NCI-H1048 (cell line): ENCODE measurements around the gene ANKH.
A peak's percentile ranks its signal among the peaks of the same experiment; 100 is the strongest.

Experiments used
- DNase-seq: peaks from one replicate; lab custom pipeline; 2025; lab: John Stamatoyannopoulos, UW

ANKH gene

DNA sequence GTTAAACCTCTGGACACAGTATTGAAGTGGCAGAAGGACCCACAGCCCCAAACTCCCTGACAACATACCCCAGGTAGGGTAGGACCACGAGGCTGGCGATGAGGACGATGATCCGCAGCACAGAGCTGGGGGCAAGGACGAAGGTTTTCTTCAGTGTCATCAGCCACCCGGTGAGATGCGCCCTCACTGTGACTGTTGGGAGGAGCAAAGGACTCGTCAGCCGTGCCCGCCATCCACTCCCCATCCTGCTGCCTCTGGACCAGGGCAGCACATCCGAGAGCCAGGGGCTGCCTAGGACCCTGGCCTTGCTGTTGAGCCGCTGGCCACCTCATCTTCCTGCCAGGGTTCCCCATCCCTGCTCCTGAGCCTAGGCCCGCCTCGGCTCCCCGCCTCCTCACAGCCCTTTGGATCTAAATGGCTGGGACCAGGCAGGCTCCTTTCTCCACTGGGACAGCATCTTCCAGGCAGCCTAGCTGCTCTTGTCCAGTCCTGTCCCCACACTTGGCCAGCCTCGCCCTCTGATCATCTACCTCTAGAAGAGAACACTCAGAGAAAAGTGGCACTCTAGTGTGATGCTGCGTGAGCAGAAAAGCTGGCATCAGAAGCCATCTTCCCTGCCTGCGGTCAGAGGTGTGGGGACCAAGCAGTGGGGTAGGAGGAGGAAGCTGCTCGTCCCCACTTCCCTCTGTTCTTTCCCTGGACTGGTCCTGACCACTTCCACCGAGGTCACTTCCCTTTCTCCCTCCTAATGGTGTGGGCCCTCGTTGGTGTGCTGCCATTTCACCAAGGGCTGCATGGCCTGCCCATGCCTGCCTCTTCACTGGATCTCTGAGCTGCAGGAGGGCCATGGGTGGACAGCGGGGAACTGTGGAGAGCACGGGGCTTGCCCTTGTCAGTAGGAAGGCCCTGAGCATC lies 157.8 kb downstream of the ANKH start:
- DNase-seq = no peak

DNA sequence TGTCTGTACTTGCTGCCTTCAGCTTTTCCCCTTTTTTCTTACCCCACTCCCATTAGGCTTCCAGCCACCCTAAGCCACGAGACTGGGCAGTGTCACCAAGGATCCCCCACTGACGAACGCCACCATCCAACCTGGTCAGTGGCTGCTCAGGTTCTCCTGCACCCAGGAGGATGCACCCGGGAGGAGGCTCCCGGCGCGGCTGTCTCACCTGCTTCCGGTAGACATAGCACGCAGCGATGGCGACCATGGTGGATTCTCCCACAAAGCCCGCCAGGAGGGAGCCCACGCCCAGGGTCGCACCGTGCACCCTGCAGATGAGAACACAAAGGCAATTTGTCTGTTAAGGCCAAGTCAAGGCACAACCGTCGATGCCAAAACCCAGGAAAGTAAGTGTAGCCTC lies 158.9 kb downstream of the ANKH start:
- no peak for DNase-seq

DNA sequence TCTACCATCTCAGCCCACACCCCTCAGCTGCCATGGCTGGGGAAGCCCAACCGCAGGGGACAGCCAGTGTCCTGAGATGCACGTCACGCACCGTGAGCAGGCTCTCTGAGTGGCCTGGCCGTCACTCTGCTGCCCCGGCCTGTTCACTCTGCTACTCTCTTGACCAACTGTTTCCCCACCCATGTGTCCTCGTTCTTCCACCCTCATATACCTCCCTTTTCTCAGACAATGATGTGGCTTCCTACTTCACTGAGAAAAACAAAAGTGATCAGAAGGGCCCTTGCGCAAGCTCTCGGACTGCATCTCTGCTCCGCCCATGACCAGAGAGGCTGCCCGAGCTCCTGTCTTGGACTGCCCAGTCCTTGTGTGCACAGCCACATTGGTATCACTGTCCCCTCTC lies 159.4 kb downstream of the ANKH start:
- DNase-seq = no peak

DNA sequence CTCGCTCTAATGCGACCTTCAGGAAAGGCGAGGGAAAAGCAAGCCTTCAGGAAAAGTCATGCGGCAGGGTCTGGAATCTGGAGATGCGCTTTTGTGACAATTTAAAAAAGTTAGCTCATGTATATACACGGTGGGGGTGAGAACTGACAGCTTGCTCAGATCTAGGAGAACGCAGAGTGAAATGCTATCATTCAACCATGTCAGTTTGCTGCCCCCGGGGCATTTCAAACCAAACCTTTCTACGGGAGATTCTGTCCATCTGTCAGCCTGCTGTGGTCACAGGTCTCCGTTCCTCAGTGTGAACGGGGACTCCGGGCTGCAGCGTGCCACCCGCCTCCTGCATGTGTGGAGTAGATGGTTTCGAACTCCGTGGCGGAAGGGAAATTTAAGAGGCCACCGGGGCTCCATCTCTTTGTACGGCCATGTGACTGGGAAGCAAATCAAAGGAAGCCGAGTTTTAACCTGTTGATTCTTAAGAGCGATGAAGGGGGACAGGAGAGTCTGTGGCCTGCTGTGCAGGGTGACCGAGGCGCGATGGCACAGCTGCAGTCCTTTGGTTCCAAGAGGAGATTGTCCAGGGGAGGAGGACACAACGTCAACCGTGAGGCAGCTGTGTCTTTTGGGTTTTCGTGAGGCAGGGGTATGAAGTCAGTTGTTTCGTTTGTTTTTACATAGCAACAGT lies 161.1 kb downstream of the ANKH start:
- no peak for DNase-seq

DNA sequence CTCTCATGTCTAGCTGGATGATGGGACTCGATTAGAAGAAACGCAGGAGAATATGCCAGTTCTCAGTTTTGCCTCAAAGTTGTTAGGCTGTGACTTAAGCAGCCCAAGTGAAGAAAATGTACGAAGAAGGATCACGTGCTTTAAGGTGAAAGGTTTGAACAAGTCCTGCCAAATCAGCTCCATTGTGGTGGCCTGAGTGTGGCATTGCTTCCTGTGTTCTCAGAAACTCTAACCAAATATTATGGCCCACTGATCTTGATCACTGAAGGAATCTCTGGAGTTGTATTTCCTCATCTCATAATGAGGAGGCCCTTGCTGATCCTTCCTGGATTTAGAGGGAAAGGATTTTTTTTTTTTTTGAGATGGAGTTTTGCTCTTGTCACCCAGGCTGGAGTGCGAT lies 163.0 kb downstream of the ANKH start:
- DNase-seq = no peak

DNA sequence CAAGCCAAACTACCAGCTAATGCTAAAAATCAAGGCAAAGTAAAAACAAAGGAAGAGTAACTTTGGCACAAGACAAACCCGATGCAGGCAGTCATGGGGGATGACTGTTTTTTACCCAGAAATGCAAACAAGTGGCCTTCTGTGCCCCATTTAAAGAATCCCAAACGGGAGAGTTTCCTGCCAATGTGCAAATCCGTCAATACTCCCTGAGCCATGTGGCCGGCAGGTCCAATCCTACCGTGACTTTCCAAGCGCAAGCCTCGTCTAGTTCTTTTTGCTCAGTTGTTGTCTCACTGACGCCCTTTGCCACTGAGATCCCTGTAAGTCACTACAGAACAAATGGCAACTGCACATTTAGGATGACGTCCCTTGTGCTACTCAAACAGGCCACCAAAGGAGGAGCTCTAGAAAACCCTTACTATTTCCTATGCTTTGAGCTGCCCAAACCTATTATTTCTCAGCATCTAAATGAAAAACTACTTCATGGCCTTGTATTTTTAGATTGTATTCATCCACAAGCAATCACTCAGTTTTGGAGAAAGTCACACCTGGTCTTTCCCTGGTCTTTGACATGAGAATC lies 163.7 kb downstream of the ANKH start:
- DNase-seq = no peak

DNA sequence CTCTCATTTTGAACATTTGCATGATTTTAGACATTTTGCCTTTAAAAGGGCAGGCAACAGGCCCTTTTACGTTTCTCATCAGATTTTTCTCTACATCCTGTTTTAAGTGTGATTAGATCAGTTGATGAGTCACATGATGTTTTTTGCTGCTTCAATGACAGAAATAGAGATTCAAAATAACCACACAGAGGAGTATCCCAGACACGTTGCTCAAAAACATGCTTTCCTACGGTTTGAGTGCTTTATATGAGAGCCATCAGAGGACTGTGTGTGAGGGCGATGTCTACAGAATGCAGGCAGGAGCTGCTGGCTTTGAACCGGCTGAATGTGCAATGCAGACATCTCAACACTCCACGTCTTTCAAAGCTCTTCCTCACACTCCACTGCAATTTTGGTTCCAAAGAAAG lies 165.0 kb downstream of the ANKH start:
- DNase-seq = no peak

DNA sequence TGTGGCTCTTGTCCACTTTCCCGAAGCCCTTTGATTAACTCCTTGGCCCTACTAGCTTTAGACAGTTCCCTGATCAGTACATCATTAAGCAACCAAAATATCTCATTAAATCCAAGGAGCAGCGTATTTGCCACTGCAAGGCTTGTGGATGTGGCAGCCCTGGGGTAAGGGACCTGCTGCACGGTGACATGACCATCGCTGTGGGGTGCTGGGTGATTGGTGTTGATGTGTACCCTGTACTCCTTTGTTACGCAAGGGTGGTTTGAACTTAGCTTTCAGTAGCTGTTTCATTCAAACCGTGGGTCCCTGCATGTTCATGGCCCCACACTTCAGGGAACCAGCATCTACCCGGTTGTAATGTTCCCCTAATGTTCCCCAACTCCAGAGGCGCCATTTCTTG lies 166.0 kb downstream of the ANKH start:
- DNase-seq = no peak

DNA sequence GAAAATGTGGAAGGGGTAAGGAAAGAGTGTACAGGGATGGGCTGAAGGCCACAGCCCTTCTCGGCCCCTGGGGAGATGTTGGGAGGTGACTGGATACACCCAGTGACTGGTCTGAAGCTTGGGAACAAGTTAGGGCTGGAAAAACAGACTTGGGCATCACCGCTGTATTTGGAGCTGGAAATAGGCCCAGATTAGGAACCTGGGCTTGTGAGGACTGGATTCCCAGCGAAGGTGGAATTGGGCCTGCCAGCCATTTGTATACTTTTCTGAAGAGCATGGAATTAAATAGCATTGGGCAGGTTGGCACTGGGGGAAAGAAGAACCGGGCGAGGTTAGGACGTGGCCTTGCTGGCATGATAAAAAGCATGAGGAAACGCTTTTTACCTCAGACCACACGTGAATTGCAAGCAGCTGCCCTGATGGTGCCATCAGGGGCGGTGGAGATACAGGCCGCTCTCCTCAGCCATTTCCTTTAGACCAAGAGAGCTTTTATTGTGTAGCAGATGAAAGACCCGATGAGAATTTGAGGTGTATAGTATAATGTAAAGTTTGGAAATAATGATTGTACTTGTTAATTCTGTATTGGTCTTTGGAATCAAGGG lies 169.2 kb downstream of the ANKH start:
- no peak for DNase-seq

DNA sequence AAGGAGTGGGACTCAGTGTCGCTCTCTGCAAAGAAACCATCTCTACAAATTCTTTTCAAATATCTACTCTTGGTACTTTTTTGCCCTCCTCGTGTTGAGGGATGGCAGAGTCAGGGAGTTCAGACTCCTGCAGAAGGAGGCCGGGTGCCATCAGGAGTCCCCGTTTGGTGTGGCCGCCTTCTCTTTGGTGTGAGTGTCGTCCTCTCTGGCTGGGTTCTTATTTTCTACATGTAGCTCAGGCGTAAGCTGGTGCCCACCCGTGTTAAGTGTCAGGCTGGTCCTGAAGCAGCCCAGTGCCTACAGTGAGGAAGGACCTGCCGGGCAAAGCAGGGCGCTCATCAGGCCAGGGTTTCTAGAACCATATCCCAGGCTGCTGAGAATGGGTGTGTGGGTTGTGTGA lies 170.0 kb downstream of the ANKH start:
- no peak for DNase-seq

DNA sequence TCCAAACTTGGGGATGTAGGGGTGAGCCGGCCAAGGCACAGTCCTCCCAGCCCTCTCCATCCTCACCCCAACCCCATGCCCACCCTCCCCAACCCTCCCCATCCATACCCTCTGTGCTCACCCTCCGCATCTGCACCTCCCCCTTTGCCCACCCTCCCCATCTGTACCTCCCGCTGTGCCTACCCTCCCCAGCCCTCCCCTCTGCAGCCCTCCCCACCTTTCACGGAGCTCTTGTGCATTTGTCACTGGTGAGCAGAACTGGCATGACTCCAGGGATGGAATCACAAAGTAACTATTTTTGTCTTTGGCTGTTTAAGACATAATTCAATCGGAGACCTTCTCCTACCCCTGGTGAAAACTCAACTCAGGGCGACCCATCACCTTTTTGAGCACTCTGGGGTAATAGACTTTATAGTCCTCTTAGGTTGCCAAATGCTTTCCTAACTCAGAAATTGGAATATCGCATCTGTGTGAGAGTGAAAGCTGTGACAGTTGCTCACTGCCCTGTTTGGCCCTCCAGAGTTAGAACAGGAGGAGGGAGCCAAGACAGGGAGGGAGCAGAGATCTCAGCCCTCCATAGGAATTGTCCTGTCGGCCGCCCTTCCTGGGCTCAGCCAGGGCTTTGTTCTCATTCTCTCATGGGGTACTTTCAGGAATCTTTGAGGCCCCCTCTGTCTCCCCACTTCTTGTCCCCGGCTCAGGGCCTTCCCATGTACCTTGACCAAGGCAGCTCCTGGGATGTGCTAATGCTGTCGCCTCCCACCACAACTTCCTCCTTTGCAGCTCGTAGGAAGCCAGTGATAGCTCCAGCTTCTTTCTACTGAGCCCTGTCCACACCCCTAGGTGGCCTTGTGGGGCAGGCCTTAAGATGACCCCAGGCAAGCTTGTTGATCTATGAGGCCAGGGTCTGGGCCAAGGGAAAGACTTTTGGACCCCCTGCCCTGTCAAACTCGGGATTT lies 170.8 kb downstream of the ANKH start:
- no peak for DNase-seq

DNA sequence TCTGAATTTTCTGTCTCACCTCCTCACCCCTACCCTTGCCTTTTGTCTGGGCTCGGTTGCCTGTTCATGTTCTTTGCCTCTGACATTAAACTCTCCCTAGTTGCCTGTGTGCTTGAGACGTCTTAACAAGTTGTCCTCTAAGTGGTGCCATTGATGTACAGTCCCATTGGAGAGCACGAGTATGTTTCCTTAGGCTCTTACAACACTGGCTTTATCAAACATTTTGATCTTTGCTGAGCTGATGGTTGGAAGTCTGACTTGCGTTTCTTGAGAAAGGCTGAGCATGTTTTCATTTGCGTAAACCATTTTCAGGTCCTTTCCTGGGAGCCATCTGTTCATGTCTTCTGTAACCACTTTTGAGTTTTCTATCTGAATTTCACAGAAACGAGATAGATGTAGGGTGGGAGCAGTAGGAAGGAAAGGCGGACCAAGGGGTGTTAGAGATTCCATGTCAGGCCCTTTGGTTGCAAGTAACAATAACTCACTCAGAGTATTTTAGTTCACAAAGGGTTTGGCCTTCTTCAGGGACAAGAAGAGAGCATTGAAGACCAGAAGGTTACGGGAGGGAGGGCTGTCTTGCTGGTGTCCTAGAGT lies 171.7 kb downstream of the ANKH start:
- DNase-seq = no peak

DNA sequence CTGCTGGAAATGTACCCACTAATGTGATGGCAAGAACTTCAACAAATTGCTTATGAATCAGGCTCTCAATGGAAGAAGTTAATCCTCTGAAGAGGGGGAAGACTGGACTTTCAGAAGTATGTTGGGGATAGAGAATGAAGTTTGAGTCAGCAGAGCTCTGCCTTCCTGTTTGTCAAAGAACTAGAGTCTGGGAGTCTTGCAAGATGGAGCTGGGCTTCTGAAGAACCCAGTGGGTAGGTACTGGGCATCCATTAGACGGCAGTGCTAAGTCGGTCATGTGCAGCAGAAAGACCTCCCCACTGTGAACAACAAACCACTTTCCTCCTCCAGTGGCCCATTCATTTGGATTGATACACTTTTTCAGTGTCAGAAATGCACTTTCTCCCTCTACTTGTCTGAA lies 172.4 kb downstream of the ANKH start:
- DNase-seq = no peak

DNA sequence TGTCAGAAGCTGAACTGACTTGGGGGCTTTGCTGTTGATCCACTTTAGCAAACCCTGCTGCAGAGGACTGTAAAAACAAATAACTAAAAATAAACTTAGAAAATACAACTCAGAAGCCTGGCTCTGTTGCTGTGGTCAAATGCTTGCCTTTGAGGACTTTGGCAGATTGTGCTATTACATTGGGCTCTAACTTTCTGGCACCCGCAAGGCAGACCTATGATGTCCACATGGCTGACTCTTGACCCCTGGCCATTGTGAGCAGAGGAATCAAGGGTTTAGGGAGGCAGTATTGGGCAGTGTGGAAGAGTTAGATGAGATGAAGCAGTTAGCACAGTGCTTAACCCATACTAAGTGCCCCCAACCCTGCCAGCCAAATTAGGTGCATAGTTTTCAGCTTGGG lies 173.1 kb downstream of the ANKH start:
- no peak for DNase-seq

DNA sequence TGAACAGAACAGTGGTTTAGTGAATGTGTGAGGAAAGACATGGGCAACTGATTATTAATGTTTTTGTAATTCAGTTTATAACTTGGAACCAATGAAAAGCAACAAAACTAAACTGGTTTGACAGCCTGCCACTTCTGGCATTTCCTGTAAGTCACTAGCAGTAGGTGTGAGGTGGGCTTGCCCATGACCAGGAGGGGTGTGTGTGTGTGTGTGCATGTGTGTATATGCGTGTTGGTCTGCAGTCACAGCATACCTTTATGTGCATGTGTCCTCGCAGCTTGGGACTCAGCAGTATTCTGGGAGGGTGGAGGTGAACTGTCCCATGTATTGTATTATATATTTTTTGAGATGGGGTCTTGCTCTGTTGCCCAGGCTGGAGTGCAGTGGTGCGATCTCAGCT lies 174.7 kb downstream of the ANKH start:
- DNase-seq = no peak

DNA sequence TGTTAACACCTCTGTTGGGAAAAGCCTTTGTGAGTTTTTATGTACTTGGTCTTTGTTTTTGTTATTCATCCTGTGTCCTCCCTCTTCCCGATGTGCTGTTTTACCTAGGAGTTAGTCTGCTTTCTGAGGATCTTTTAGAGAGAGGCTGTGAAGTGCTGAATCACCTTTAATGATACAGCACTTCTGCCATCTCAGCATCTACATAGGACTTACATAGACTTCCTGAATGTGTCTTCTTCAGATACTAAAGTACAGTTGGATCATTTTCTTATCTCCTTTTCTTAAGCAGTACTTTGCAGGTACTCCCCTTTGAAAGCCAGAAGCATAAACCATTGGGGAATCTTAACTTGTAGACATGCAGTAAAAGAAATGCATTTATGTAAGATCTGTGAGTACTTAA lies 175.5 kb downstream of the ANKH start:
- no peak for DNase-seq

DNA sequence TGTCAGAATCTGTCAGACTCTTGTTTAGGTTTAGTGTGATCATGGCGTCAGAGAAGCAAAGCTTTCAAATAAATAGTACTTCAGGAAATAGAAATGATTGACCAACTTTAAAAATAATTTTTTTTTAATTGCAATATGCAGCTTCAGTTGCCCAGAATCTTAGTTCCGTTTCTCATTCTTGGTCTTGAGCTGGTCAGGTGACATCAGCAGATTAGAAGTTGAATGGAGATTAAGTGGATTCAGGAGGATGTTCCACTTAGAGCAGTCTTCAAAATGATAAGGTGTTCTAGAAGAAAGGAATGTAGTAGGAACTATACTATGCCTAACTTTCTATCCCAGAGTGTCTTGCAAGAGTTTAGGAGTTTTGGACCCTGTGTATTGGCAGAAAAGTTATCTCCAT lies 176.4 kb downstream of the ANKH start:
- no peak for DNase-seq

DNA sequence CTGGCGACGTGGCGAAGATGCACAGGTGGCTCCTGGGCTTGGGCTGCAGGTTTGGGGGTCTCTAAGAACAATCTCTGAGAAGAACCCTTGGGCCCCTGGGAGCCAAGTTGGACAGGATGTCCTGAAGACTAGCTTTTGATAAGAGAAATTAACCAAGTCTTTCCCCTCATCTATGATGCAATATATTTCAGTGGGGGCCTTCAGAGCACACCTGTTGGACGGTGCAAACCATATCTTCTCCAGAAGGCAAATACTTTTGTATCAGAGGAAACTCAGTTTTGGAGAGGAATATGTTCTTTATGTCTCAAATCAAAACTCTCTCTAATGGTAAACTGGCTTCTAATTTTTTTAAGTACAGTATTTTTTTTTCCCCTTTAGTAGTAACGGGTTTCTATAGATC lies 178.5 kb downstream of the ANKH start:
- DNase-seq = no peak

DNA sequence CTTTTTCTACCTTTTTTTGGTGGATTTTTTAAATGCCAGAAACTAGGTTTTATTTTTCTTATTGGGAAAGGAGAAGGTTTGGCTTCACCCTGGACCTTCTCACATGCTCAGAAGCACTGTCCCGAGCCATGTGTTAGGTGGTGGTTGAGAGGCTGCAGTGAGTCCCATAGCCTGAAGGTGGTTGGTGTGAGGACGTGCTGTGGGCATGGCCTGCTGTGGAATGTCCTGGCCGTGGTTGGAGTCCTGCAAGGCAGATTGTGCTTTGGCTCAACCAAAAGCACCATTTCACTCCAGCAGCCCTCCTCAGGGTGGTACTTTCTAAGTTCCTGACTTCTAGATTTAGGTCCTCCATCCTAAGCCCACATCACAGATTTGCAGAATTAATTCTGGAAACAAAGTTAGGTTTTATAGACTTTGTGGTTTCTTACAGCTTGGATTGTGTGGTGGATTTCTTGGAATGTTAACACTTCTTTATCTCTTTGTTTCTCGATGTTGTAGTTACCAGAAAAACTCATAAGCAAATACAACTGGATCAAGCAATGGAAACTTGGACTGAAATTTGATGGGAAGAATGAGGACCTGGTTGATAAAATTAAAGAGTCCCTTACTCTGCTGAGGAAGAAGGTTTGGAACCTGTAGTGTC lies 184.4 kb downstream of the ANKH start:
- no peak for DNase-seq

DNA sequence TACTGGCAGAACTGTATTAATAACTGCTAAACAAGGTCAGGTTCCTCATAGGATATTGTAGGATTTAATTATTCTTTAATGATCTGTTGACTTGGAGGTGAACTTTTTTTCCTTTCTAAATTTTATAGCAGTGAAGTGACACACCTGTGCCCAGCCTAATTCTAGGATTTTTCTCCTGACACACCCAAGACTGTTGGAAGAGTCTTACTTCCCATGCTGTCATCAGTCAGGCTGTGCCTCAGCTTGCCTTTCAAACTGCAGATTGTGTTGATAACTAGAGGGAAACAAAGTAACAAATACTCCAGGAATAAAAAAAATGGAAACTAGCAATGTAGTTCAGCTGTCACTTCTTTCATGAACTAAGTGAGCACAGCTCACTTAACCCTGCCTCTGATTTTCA lies 185.1 kb downstream of the ANKH start:
- DNase-seq = no peak

DNA sequence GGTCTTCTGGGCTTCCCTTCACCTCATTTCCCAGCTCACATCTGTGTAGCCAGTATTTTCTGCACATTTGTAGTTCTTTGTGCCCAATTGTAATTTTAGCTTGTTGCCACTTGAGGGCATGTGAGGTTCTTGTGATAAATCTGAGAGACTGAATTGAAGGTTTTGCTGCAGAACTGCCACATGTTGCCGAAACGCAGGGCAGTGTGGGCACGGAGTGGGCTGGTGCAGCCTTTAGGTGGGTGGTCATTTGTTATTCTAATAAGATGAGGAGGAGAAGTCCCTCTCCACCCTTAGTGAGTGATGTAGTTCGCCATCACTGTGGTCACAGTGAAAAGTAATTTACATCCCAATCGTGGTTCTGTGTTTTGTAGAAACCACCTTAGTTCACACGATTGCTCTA lies 185.8 kb downstream of the ANKH start:
- DNase-seq = peak; percentile 2
